ENCODE data around the gene SERPINE3.

Gene SERPINE3

GRCh38 chr13:51357928-51358595 lies 18.6 kb downstream of the SERPINE3 start:
- Histone ChIP-seq H3K4me2 (no peak overlapping the region), H3K27me3 (no peaks in the 10 kb centered on the region), H3K36me3 (peaks cover under 1% of the 10 kb centered on the region; the same call in 1 of the 2 replicates), H4K20me1 (no peaks in the 10 kb centered on the region), H3K9ac (no peak overlapping the region), H3K27ac (no peak overlapping the region), H3K4me1 (no peaks in the 10 kb centered on the region), H3K9me3 (no peaks in the 10 kb centered on the region), H3K4me3 (no peak overlapping the region)
- no peak for TF ChIP-seq Cebpa-rat (IDR thresholded peaks at IDR 0.05)

DNA sequence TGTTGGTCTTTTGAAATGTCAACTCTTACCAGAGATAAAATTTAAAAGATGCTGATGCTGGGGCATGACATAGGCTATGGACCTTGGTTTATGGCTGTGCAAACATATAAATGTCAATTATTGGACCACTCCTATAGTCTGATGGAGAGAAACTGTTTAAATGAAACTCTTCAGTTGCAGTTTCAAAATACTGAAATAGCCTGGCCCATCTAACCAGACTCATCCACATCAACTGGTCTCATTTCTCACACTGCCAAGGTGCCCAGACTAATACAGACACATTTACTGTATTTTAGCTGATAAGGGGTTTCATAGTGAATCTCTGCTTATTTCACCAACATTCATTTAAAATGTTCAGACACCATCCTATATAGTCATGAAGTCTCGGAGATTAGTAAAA lies 19.9 kb downstream of the SERPINE3 start:
- Histone ChIP-seq H3K9me3 (no peaks in the 10 kb centered on the region), H3K9ac (no peak overlapping the region), H4K20me1 (no peaks in the 10 kb centered on the region), H3K4me3 (no peak overlapping the region), H3K27me3 (no peaks in the 10 kb centered on the region), H3K4me1 (no peaks in the 10 kb centered on the region), H3K36me3 (peaks cover 10% of the 10 kb centered on the region), H3K27ac (no peak overlapping the region), H3K4me2 (no peak overlapping the region)
- no peak for TF ChIP-seq Cebpa-rat (IDR thresholded peaks at IDR 0.05)

DNA sequence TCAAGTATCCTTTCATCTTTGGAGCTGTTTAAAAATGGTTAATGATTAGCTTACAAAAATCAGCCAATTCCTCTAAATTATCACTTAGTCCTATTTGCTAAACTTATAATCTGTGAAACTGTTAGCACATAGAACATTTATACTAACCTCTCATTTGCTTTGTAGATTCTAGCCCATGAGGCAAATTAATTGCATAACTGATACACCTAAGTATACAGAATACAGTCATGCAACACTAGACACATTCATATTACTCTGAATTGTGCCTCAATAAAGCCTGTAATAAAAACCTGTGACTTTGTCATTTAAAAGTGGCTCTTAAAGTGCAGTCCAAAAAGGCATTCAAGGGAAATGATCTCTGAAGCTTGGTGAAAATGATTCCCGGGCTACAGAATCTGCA lies 21.0 kb downstream of the SERPINE3 start:
- Histone ChIP-seq H3K27me3 (no peaks in the 10 kb centered on the region), H3K9me3 (no peaks in the 10 kb centered on the region), H3K4me1 (0 out of 2 replicates have a peak, but pooled peaks cover 7% of the 10 kb centered on the region), H3K9ac (no peak overlapping the region), H3K4me3 (no peak overlapping the region), H3K27ac (no peak overlapping the region), H4K20me1 (no peaks in the 10 kb centered on the region), H3K36me3 (peaks cover 16% of the 10 kb centered on the region), H3K4me2 (no peak overlapping the region)
- no peak for TF ChIP-seq Cebpa-rat (IDR thresholded peaks at IDR 0.05)

GRCh38 chr13:51361106-51361505 lies 21.6 kb downstream of the SERPINE3 start:
- H3K9me3 ChIP-seq = no peaks in the 10 kb centered on the region
- TF ChIP-seq Cebpa-rat (IDR thresholded peaks at IDR 0.05) = no peak
- H3K27ac ChIP-seq = no peak overlapping the region
- H3K9ac ChIP-seq = no peak overlapping the region
- H3K4me1 ChIP-seq = 0 out of 2 replicates have a peak, but pooled peaks cover 7% of the 10 kb centered on the region
- peaks cover 19% of the 10 kb centered on the region for H3K36me3 ChIP-seq
- H4K20me1 ChIP-seq = no peaks in the 10 kb centered on the region
- no peak overlapping the region for H3K4me2 ChIP-seq
- no peak overlapping the region for H3K4me3 ChIP-seq
- H3K27me3 ChIP-seq = no peaks in the 10 kb centered on the region

DNA sequence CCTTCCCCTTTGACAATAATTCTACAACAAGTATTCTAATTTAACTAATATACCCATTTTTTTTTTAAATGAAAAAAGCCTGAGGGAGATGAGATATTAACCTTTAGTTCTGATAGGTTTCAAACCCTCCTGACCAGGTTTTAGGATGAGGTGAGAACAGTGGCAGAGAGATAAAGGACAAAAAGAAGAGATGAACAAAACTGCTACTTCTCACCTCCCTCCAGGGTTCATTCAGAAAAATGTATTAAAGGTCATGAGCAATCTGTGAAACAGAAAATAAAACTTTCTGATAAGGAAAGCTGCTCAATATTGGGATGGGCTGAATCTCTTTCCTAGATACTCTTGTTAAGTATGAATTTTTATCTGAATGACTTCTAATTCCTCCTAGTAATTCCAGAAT lies 24.1 kb downstream of the SERPINE3 start:
- TF ChIP-seq Cebpa-rat (IDR thresholded peaks at IDR 0.05) = no peak
- Histone ChIP-seq H3K9me3 (no peaks in the 10 kb centered on the region), H3K9ac (no peak overlapping the region), H4K20me1 (no peaks in the 10 kb centered on the region), H3K4me1 (0 out of 2 replicates have a peak, but pooled peaks cover 7% of the 10 kb centered on the region), H3K27ac (no peak overlapping the region), H3K4me2 (no peak overlapping the region), H3K4me3 (no peak overlapping the region), H3K27me3 (no peaks in the 10 kb centered on the region), H3K36me3 (peaks cover 39% of the 10 kb centered on the region)

DNA sequence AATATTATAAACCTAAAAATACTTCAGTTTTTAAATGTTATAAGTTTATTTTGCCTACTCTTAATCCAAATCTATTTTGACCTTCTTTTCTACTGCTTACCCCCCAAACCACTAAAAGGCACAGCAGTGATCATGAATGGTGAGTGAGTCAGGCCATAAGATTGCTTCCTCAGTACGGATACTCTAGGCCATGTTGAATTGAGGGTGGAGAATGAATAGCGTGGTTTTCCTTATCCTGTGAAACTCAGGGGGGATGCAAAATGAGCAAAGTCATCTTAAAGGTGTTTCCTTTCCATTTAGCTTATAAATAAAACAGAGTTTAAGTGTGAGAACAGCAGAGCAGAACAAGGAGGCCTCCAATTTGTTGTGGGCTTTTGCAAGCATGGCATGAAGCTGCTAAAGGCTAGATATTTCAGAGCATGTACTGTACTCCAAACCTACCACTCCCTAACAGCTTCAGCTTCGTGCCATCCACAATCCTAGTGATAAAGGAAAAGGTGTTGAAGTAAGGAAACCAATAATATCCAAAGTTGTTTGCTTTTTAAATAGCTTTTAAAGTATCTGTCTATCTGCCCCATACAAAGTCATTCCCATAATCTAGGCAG lies 25.0 kb downstream of the SERPINE3 start:
- TF ChIP-seq Cebpa-rat (IDR thresholded peaks at IDR 0.05) = no peak
- Histone ChIP-seq H3K27ac (no peak overlapping the region), H3K9me3 (no peaks in the 10 kb centered on the region)

GRCh38 chr13:51370116-51370515 lies 30.6 kb downstream of the SERPINE3 start:
- Histone ChIP-seq H3K36me3 (peaks cover 86% of the 10 kb centered on the region), H3K9me3 (no peaks in the 10 kb centered on the region), H4K20me1 (0 out of 2 replicates have a peak, but pooled peaks cover 10% of the 10 kb centered on the region), H3K27me3 (no peaks in the 10 kb centered on the region), H3K4me1 (no peaks in the 10 kb centered on the region), H3K4me3 (no peak overlapping the region), H3K4me2 (no peak overlapping the region), H3K27ac (no peak overlapping the region), H3K9ac (no peak overlapping the region)
- no peak for TF ChIP-seq Cebpa-rat (IDR thresholded peaks at IDR 0.05)

More for the DNA sequence above, 25.0 kb downstream of the SERPINE3 start:
- no peak overlapping the region for H3K4me2 ChIP-seq
- H3K27me3 ChIP-seq = no peaks in the 10 kb centered on the region
- no peaks in the 10 kb centered on the region for H4K20me1 ChIP-seq
- H3K36me3 ChIP-seq = peaks cover 47% of the 10 kb centered on the region
- H3K4me1 ChIP-seq = 0 out of 2 replicates have a peak, but pooled peaks cover 7% of the 10 kb centered on the region
- H3K4me3 ChIP-seq = no peak overlapping the region
- no peak overlapping the region for H3K9ac ChIP-seq

GRCh38 chr13:51370811-51371210 lies 31.3 kb downstream of the SERPINE3 start:
- Histone ChIP-seq H3K9ac (no peak overlapping the region), H3K4me1 (no peaks in the 10 kb centered on the region), H3K4me2 (no peak overlapping the region), H3K27me3 (no peaks in the 10 kb centered on the region), H3K36me3 (peaks cover 93% of the 10 kb centered on the region), H3K9me3 (no peaks in the 10 kb centered on the region), H3K4me3 (no peak overlapping the region), H4K20me1 (0 out of 2 replicates have a peak, but pooled peaks cover 10% of the 10 kb centered on the region), H3K27ac (no peak overlapping the region)
- no peak for TF ChIP-seq Cebpa-rat (IDR thresholded peaks at IDR 0.05)

DNA sequence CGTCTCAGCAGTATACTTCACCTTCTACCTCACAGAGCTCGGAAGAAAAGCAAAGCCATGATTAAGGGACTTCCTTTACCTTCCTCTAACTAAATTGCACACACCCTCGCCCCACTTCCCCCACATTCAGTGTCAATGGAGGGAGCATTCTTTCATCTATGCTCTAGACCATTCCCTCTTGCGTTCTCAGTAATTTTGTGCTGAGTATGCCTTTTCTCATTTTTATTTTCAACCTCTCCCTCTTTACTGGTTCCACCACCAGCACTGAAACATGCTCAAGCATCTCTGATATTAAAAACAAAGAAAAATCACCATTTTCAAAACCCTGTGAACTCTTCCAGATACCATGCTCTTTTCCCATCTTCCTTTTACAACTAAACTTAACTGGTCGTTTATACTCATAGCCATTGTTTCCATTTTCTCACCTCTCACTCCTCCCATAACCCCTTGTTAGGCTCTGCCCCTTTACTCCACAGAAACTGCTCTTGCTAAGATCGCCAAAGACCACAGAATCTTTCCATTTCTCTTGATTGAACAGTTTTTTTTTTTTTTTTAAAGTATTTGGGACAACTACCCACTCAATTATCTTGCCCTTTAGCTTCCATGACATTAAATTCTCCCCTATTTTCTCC lies 32.4 kb downstream of the SERPINE3 start:
- no peak overlapping the region for H3K9ac ChIP-seq
- no peaks in the 10 kb centered on the region for H3K9me3 ChIP-seq
- no peak overlapping the region for H3K27ac ChIP-seq
- 0 out of 2 replicates have a peak, but pooled peaks cover 10% of the 10 kb centered on the region for H4K20me1 ChIP-seq
- no peak overlapping the region for H3K4me2 ChIP-seq
- H3K4me1 ChIP-seq = no peaks in the 10 kb centered on the region
- H3K27me3 ChIP-seq = no peaks in the 10 kb centered on the region
- no peak overlapping the region for H3K4me3 ChIP-seq
- TF ChIP-seq Cebpa-rat (IDR thresholded peaks at IDR 0.05) = no peak
- H3K36me3 ChIP-seq = peaks cover 92% of the 10 kb centered on the region

- Histone ChIP-seq H4K20me1 (0 out of 2 replicates have a peak, but pooled peaks cover 10% of the 10 kb centered on the region), H3K27ac (no peak overlapping the region), H3K36me3 (peaks cover 93% of the 10 kb centered on the region), H3K4me1 (no peaks in the 10 kb centered on the region), H3K4me2 (no peak overlapping the region), H3K9ac (no peak overlapping the region), H3K4me3 (no peak overlapping the region), H3K9me3 (no peaks in the 10 kb centered on the region), H3K27me3 (no peaks in the 10 kb centered on the region)
- TF ChIP-seq Cebpa-rat (IDR thresholded peaks at IDR 0.05) = no peak
These were observed 34.0 kb downstream of the SERPINE3 start for GRCh38 chr13:51373451-51373850.

All from BLaER1 (cell line).